ENCODE results near the gene ZNF500. TPM values are rescaled to one million over a fixed set of nuclear protein-coding genes. Genes with fewer than 3 reads are reported as not detected.

Gene ZNF500
- total RNA-seq, 6 experiments from 2014 or later: 4.5 to 6.6 (median 5.8) TPM

DNA sequence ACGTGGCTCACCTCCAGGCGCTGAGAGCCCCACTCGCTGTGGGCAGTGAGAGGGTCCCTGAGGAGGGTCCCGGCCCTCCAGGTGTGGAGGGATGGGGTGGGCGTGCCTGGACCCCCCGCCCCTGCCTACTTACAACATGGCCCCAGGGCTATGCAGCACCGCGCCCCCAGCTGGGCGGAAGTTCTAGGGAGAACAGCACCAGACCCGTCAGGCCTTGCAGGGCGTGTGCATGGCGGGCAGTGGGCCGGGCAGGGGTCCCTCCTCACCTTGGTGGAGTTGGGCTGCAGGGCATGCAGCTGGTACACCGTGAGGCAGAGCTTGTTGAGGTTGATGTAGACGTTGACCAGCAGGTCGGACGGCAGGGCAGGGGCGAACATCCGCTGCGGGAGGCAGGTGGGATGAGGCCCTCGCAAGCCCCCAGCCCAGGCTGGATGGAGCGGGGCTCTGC lies 30.9 kb upstream of the ZNF500 start:
- intact Hi-C loops (cut with DNase I): no loop called here
- H3K27ac ChIP-seq: no peak overlapping the region
- 91% methylated on average over 4 of the region's 22 CpGs for WGBS (ENCODE audit: insufficient coverage, low coverage, low lambda C conversion rate, missing lambda C conversion rate)
- H3K27me3 ChIP-seq: no peaks in the 10 kb centered on the region
- peaks cover 0 to 12% (median 0%) of the 10 kb centered on the region in 4 donors for H3K4me1 ChIP-seq
- no peak for TF ChIP-seq CTCF (IDR thresholded peaks at IDR 0.05)
- no peak for TF ChIP-seq POLR2A (IDR thresholded peaks at IDR 0.05)
- ATAC-seq (no peak), DNase-seq (no peak)
- no peak overlapping the region for H3K4me3 ChIP-seq
- no peaks in the 10 kb centered on the region for H3K9me3 ChIP-seq
- H3K36me3 ChIP-seq: peaks cover 0 to 6% (median 0%) of the 10 kb centered on the region in 4 donors

GRCh38 chr16:4796982-4797804 lies 30.2 kb upstream of the ZNF500 start:
- Histone ChIP-seq H3K27me3 (no peaks in the 10 kb centered on the region), H3K36me3 (peaks cover 0 to 6% (median 0%) of the 10 kb centered on the region in 4 donors), H3K9me3 (no peaks in the 10 kb centered on the region), H3K4me3 (no peak overlapping the region), H3K27ac (no peak overlapping the region), H3K4me1 (peaks cover 0 to 12% (median 0%) of the 10 kb centered on the region in 4 donors)
- ATAC-seq (no peak), DNase-seq (no peak)
- intact Hi-C loops (cut with DNase I): no loop called here
- 84% methylated on average over 6 of the region's 21 CpGs for WGBS (ENCODE audit: insufficient coverage, low coverage, low lambda C conversion rate, missing lambda C conversion rate)
- TF ChIP-seq CTCF (IDR thresholded peaks at IDR 0.05) (no peak), POLR2A (IDR thresholded peaks at IDR 0.05) (no peak)

- Histone ChIP-seq H3K27ac (no peak overlapping the region), H3K36me3 (peaks cover 0 to 6% (median 0%) of the 10 kb centered on the region in 4 donors), H3K4me3 (no peak overlapping the region), H3K4me1 (peaks cover 0 to 5% (median 0%) of the 10 kb centered on the region in 4 donors), H3K9me3 (no peaks in the 10 kb centered on the region), H3K27me3 (no peaks in the 10 kb centered on the region)
- intact Hi-C loops (cut with DNase I): no loop called here
- WGBS (ENCODE audit: insufficient coverage, low coverage, low lambda C conversion rate, missing lambda C conversion rate): no CpG with 5 or more reads among the region's 30 CpGs
- DNase-seq (no peak), ATAC-seq (no peak)
- TF ChIP-seq POLR2A (IDR thresholded peaks at IDR 0.05): no peak
- TF ChIP-seq CTCF (IDR thresholded peaks at IDR 0.05): no peak
These were observed 29.0 kb upstream of the ZNF500 start for GRCh38 chr16:4795828-4796572.

DNA sequence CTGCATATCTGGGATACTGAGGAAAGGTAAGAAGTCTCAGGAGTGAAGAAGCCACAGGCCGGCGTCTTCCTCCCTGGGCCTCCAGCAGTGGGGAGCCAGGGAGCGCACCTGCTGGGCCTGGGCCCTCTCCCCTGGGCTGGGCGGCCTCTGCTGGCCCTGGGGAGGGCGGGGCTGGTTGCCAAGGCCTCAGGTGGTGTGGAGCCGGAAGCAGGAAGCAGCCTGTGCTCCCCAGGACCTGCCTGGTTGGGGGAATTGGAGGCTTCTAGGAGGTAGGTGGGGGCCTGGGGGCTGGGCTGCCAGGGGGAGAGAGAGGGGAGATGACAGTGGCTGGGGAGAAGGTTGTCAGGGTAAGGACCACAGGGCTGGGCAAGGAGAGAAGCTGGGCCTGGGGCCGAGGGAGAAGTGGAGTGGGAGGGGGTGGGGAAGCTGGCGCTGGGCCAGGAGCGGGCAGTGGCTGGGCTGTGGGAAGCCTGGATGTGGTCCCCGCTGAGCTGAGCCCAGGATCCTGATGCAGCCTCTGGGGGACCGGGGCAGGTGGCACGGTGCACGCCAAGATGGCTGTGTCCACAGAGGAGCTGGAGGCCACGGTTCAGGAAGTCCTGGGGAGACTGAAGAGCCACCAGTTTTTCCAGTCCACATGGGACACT lies 28.3 kb upstream of the ZNF500 start, which contains the start of gene SMIM22:
TSS of gene SMIM22 (plus strand) at position 189 of the 647 bp plus-strand sequence. CDS start at position 555, 366 bp downstream.
- Histone ChIP-seq H3K9me3 (no peaks in the 10 kb centered on the region), H3K27me3 (no peaks in the 10 kb centered on the region), H3K4me3 (no peak within 1 kb of the TSS), H3K4me1 (no peaks in the 10 kb centered on the region), H3K27ac (no peak within 1 kb of the TSS), H3K36me3 (peaks cover 0 to 6% (median 0%) of the 10 kb centered on the region in 4 donors)
- DNase-seq: no peak
- WGBS (ENCODE audit: insufficient coverage, low coverage, low lambda C conversion rate, missing lambda C conversion rate): 80% methylated on average over 4 of the region's 14 CpGs
- ATAC-seq: peak in 1 of 4 donors; percentile 8
- intact Hi-C loops (cut with DNase I): no loop called here
- TF ChIP-seq CTCF (IDR thresholded peaks at IDR 0.05) (no peak), POLR2A (IDR thresholded peaks at IDR 0.05) (no peak)

Measured in right lobe of liver (tissue), 6 donors.